NCI-H128 (cell line): ENCODE measurements around the gene SEPTIN11.

Experiments used
- DNase-seq: peaks from one replicate; lab custom pipeline; 2025; ENCODE audit not compliant: unreplicated experiment; lab: John Stamatoyannopoulos, UW

The SEPTIN11 gene

DNA sequence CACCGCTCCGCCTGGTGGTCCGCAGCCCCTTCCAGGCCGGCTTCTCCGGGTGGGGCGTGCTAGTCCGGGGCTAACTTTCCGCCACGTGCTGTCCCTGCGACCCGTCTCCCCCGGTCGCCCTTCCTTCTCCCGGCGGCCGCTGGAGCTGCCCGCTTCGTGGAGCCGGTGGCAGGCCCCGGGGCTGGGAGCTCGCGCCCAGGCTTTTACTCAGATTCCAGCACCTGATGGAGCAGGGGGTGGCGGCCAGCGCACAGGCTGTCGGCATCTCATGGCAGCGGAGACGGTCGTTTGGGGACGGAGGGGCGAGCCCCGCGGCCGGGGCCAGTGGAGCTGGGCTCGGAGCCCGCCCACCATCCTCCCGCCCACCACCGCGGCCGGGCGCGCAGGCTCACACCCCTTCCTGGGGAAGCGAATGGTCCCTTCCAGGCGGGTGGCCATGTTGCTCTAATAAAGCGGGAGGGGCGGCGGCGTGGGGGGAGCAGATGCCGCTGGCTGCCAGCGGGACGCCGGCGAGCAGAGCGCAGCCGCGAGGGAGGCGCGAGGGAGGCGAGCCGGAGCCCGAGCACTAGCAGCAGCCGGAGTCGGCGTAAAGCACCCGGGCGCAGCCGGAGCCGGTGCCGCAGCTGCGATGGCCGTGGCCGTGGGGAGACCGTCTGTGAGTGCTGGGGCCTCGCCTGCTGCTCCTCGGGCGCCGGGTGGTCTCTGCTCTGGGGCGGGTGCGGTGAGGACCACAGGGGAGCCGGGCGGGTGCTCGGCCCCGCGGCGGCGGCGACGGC, at the start of gene SEPTIN11:
Gene SEPTIN11 (plus strand): TSS at position 477 of the 776 bp plus-strand sequence. CDS start 152 bp downstream, at position 629.
- DNase-seq, result peak; percentile 38

DNA sequence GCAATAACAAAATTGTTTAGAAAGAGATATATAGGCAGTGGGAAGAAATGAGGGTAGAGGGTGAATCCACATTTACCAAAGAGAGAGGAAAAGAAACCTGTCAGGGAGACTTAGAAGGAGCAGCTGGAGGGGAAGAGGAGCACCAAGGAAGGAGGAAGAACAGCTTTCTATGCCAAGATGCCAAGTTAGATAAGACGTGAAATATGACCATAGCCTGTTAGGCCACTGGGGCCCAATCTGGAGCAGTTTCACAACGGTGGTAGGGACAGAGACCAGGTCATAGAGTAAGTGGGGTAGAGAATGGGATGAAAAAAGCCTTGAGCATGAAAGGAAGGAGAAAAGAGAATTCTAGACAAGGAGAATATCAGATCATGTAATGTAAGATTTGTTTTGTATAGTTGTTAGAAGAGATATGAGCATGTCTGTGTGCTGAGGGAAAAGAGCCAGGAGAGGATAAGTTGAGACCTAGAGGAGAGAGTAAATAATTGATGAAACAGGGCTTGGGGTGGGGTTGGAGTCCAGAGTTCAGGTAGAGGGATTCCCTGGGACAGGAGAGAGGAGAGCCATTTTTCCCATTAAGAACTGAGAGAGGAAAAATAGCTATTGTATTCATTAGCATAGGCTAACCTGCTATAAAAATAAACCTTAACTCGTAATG, 47.2 kb upstream of the SEPTIN11 start:
- DNase-seq, result no peak

GRCh38 chr4:76904646-76905190, 44.8 kb upstream of the SEPTIN11 start:
- no peak for DNase-seq

- no peak for DNase-seq
Observed at GRCh38 chr4:76905521-76905920, 44.0 kb upstream of the SEPTIN11 start.

GRCh38 chr4:76909711-76910110, 39.8 kb upstream of the SEPTIN11 start:
- no peak for DNase-seq

DNA sequence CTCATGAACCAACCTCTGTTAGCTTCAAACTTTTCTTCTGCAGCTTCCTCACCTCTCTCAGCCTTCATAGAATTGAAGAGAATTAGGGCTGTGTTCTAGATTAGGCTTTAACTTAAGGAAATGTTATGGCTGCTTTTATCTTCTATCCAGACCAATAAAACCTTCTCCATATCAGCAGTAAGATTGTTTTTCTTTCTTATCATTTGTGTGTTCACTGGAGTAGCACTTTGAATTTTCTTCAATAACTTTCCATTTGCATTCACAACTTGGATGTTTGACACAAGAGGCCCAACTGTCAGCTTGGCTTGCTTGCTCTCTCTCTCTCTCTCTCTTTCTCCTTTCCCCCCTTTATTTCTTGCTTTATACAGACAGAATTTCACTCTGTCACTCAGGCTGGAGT, 28.8 kb upstream of the SEPTIN11 start:
- no peak for DNase-seq

DNA sequence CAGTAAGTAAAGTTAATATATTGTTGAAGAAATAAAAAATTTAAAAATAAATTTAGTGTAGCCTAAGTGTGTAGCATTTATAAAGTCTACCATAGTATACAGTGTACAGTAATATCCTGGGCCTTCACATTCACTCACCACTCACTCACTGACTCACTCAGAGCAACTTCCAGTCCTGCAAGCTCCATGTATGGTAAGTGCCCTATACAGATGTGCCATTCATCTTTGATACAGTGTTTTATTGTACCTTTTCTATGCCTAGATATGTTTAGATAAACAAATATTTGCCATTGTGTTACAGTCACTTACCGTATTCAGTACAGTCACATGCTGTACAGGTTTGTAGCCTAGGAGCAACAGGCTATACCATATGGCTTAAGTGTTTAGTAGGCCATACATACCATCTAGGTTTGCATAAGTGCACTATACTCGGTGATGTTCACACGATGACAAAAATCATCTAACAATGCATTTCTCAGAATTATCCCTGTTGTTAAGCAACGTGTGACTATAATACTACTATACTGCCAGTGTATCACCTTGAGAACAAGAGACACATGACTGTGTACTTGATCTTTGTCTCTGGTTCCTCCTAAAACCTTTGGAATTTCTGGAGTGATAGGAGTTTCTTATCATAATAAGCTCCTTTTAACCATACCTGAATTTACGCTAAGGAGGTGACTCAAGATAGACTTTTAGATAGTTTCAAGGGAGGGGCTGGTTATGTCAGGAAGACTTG, 25.8 kb upstream of the SEPTIN11 start:
- DNase-seq, result no peak

DNA sequence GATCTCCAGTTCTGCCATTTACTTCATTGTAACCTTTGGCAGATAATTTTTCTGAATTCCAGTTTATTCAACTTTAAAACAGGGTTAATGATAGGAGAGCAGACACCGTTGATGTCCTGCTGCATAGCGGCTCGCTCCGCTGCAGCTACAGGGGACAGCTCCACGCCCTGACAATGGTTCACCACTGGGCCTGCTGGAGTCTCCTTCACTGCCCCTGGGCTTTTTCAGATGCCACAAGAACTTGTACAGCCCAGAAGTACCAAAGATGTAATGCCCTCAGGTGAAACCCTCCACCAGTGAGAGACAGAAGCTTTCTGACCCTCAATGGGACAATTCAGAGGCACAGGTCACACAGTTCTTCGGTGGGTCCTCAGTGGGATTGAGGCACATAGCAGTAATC, 22.7 kb upstream of the SEPTIN11 start:
- no peak for DNase-seq

- DNase-seq, result no peak
Observed at GRCh38 chr4:76930685-76931084, 18.9 kb upstream of the SEPTIN11 start.

- no peak for DNase-seq
Observed at GRCh38 chr4:76931087-76931486, 18.5 kb upstream of the SEPTIN11 start.

GRCh38 chr4:76931576-76932276, 17.8 kb upstream of the SEPTIN11 start:
- no peak for DNase-seq

- no peak for DNase-seq
Observed at GRCh38 chr4:76939184-76939583, 10.4 kb upstream of the SEPTIN11 start.

- no peak for DNase-seq
Observed at GRCh38 chr4:76943129-76943620, 6.4 kb upstream of the SEPTIN11 start.

- DNase-seq, result no peak
Observed at GRCh38 chr4:76943790-76944189, 5.8 kb upstream of the SEPTIN11 start.

GRCh38 chr4:76947369-76947768, 2.2 kb upstream of the SEPTIN11 start:
- DNase-seq, result no peak

- peak; percentile 6 for DNase-seq
Observed at GRCh38 chr4:76948443-76949275, 893 bp upstream of the SEPTIN11 start.

GRCh38 chr4:76950052-76950955, 752 bp downstream of the SEPTIN11 start:
- peak; percentile 21 for DNase-seq

DNA sequence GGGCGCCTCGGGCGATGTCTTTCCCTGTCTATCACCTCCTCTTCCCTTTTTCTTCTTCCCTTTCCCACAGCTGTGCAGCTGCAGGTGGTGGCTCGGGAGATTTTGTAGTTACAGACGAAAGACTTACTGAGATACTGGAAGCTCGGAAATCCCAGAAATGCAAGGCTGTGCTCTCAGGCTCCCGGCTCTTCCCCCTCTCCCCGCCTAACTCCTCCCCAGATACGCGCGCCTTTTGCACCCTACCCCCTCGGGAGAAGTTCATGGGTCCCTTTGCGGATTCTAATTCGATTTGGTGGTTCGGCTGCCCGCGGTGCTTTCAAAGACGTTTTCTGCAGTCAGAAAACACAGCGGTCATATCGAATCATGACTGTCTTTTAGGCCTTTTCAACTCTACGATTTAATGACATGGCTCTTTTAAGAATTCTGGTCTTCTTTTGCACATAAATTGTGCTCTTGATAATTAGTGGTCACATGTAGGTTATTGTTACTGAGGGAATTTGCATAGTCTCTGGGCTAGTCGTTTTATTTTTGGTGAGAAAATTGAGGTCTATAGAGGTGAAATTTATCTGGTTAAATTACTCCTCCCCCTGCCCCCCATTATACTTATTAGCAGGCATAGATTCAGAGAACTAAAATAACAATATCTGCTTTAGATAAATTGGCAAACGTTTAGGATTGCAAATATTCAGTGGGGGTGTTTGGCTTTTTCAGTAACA, 1.6 kb downstream of the SEPTIN11 start:
- DNase-seq, result no peak
